ENCODE results near the gene PCDHGC4. TPM values are rescaled to one million over a fixed set of nuclear protein-coding genes. Genes with fewer than 3 reads are reported as not detected.
A peak's percentile ranks its signal among the peaks of the same experiment; 100 is the strongest.

PCDHGC4 gene
- total RNA-seq (2021) = 4.0 and 4.3 TPM in 2 replicates
- long read RNA-seq, full-length matches to known transcripts = 1 of 1 reads
- long read RNA-seq, partial matches to known transcripts = 0 of 1 reads
- long read RNA-seq, other reads (novel, unspliced or antisense) = 0 of 1 reads

GRCh38 chr5:141484641-141485311, at the start of gene PCDHGC4:
Gene PCDHGC4, plus strand, starts transcription at chr5:141485030. Its CDS starts 144 bp downstream, at chr5:141485174.
- Histone ChIP-seq H4K91ac (ENCODE audit: insufficient read length, low read depth, low read length) (no peak within 1 kb of the TSS), H2BK20ac (ENCODE audit: low read depth, low read length, poor library complexity, severe bottlenecking) (no peak within 1 kb of the TSS), H3K23ac (ENCODE audit: insufficient read length, low read depth, low read length) (no peak within 1 kb of the TSS), H3K4me1 (ENCODE audit: insufficient read depth, low read length) (peaks cover 5% of the 10 kb centered on the region; the same call in 1 of the 2 replicates), H3K18ac (ENCODE audit: insufficient read length, low read depth, low read length) (no peak within 1 kb of the TSS), H4K20me1 (ENCODE audit: control insufficient read depth, insufficient read depth, insufficient read length) (no peaks in the 10 kb centered on the region), H3K79me2 (ENCODE audit: insufficient read depth, low read length) (no peaks in the 10 kb centered on the region; the same call in 1 of the 2 replicates), H3K4me2 (ENCODE audit: insufficient read depth, insufficient read length, low read length) (peak within 1 kb of the TSS; percentile 91), H3K27me3 (ENCODE audit: insufficient read depth, low read length) (peaks cover 8% of the 10 kb centered on the region; the same call in 1 of the 2 replicates), H2BK12ac (ENCODE audit: insufficient read length, low read depth, low read length) (no peak within 1 kb of the TSS), H2AK5ac (ENCODE audit: insufficient read length, low read length) (no peak within 1 kb of the TSS), H4K5ac (ENCODE audit: insufficient read length, low read depth, low read length) (no peak within 1 kb of the TSS), H3K56ac (ENCODE audit: insufficient read length, low read depth, low read length) (no peak within 1 kb of the TSS), H3K4ac (ENCODE audit: low read depth, low read length) (no peak within 1 kb of the TSS), H2BK5ac (ENCODE audit: insufficient read length, low read length) (no peak within 1 kb of the TSS), H2AFZ (ENCODE audit: low read length) (no peak within 1 kb of the TSS), H3K27ac (ENCODE audit: insufficient read length, low read depth, low read length) (no peak within 1 kb of the TSS), H3K79me1 (ENCODE audit: insufficient read depth, low read depth, low read length, poor library complexity, severe bottlenecking) (no peaks in the 10 kb centered on the region), H3T11ph (ENCODE audit: low read length) (no peak within 1 kb of the TSS), H3K9ac (ENCODE audit: extremely low read depth, insufficient read length, low read length) (peak within 1 kb of the TSS; percentile 17), H3K9me3 (ENCODE audit: control insufficient read depth, low read depth, low read length) (no peaks in the 10 kb centered on the region), H3K23me2 (ENCODE audit: insufficient read length, low read depth, low read length, poor library complexity, severe bottlenecking) (peaks cover 8% of the 10 kb centered on the region), H4K8ac (replicated peaks; ENCODE audit: insufficient read length, low read depth, low read length) (no peak within 1 kb of the TSS), H2BK15ac (ENCODE audit: low read depth, low read length) (no peak within 1 kb of the TSS), H2BK120ac (ENCODE audit: low read depth, low read length, poor library complexity, severe bottlenecking) (no peak within 1 kb of the TSS), H3K14ac (ENCODE audit: insufficient read depth, low read length) (no peak within 1 kb of the TSS)
- peak; percentile 92 for DNase-seq
- TF ChIP-seq CTCF (conservative IDR thresholded peaks at IDR 0.05) = no peak
- Mint-ChIP-seq H3K9me3 (no peaks in the 10 kb centered on the region), H3K4me1 (peaks cover 39 to 43% of the 10 kb centered on the region in 2 experiments), H3K36me3 (ENCODE audit: insufficient read depth in 1 of 3, low read depth in 3 of 3) (peaks cover 5 to 11% (median 11%) of the 10 kb centered on the region in 3 experiments; a peak in 4 of 7 replicates), H3K4me3 (peak within 1 kb of the TSS; percentile 76 to 88), H3K27ac (peak within 1 kb of the TSS; percentile 16 to 67 (median 46); a peak in 5 of 7 replicates), H3K27me3 (ENCODE audit: low read depth) (peaks cover 23% of the 10 kb centered on the region)
- WGBS (ENCODE audit: extremely low coverage, insufficient read length, low lambda C conversion rate) = no CpG with 5 or more reads among the region's 39 CpGs
